GM23248 (cell line): ENCODE results near the gene ADNP2. TPM values are rescaled to one million over a fixed set of nuclear protein-coding genes. Genes with fewer than 3 reads are reported as not detected.

Experiments
- DNase-seq: peaks from one replicate; pipeline ENCODE4 v3.0.0-alpha.2; 2015
- H2AFZ ChIP-seq: fragments of 200-600 bp; sonication (generic); 2 replicates; pipeline ENCODE4 v1.6.1; 2016; ENCODE audit warnings: antibody characterized with exemption
- H3F3A ChIP-seq: fragments of 200-600 bp; sonication (generic); 2 replicates; pipeline ENCODE4 v1.6.1; 2016; ENCODE audit warnings: mild to moderate bottlenecking, antibody characterized with exemption, mixed run types; ENCODE audit not compliant: insufficient read depth
- H3K27ac ChIP-seq: fragments of 200-600 bp; sonication (generic); 2 replicates; pipeline ENCODE4 v1.5.1; 2016; ENCODE audit warnings: mild to moderate bottlenecking
- H3K27me3 ChIP-seq: fragments of 200-600 bp; sonication (generic); replicated peaks from 2 replicates; pipeline ENCODE4 v1.6.1; 2016; ENCODE audit warnings: mild to moderate bottlenecking; ENCODE audit not compliant: insufficient read depth
- H3K36me3 ChIP-seq: fragments of 200-600 bp; sonication (generic); 2 replicates; pipeline ENCODE4 v1.6.1; 2016; ENCODE audit warnings: low read depth, mild to moderate bottlenecking
- H3K4me1 ChIP-seq: fragments of 200-600 bp; sonication (generic); 2 replicates; pipeline ENCODE4 v1.6.1; 2016; ENCODE audit warnings: mild to moderate bottlenecking; ENCODE audit not compliant: insufficient read depth
- H3K4me2 ChIP-seq: fragments of 200-600 bp; sonication (generic); one replicate; pipeline ENCODE4 v1.6.1; 2016; ENCODE audit warnings: mild to moderate bottlenecking; ENCODE audit not compliant: unreplicated experiment
- H3K4me3 ChIP-seq: fragments of 200-600 bp; sonication (generic); 2 replicates; pipeline ENCODE4 v1.5.1; 2016; ENCODE audit warnings: mild to moderate bottlenecking
- H3K79me2 ChIP-seq: fragments of 200-600 bp; sonication (generic); 2 replicates; pipeline ENCODE4 v1.6.1; 2016; ENCODE audit warnings: mild to moderate bottlenecking; ENCODE audit not compliant: insufficient read depth
- H3K9ac ChIP-seq: fragments of 200-600 bp; sonication (generic); 2 replicates; pipeline ENCODE4 v1.6.1; 2016; ENCODE audit warnings: mild to moderate bottlenecking
- H3K9me2 ChIP-seq: fragments of 200-600 bp; sonication (generic); 2 replicates; pipeline ENCODE4 v1.6.1; 2016; ENCODE audit warnings: mixed run types, mild to moderate bottlenecking, moderate library complexity; ENCODE audit not compliant: insufficient read depth
- H3K9me3 ChIP-seq: fragments of 200-600 bp; sonication (generic); one replicate; pipeline ENCODE4 v1.6.1; 2017; ENCODE audit warnings: low read depth
- H4K20me1 ChIP-seq: fragments of 200-600 bp; sonication (generic); 2 replicates; pipeline ENCODE4 v1.6.0; 2016; ENCODE audit not compliant: insufficient read depth
- EZH2 ChIP-seq: fragments of 200-600 bp; sonication (generic); IDR thresholded peaks from 2 replicates; pipeline ENCODE4 v1.6.1; 2018; ENCODE audit warnings: antibody characterized with exemption, mild to moderate bottlenecking; ENCODE audit not compliant: insufficient read depth, poor library complexity, severe bottlenecking
- EZH2phosphoT487 ChIP-seq: fragments of 200-600 bp; sonication (generic); IDR thresholded peaks from 2 replicates; pipeline ENCODE4 v1.6.1; 2018; ENCODE audit warnings: antibody characterized with exemption, moderate library complexity, mild to moderate bottlenecking, low read depth; ENCODE audit not compliant: insufficient read depth
- WGBS, 2 experiments: methylation state at CpG; one replicate each; pipeline ENCODE4 v1.1.6; 2015 to 2017; ENCODE audit warnings: low lambda C conversion rate in 2 of 2, low coverage in 1 of 2; ENCODE audit errors: missing lambda C conversion rate in 2 of 2; 5-methylcytosine and 5-hydroxymethylcytosine counted together
- in situ Hi-C: fragments of 300-500 bp; cut with MboI; formaldehyde crosslinking; loops from 2 replicates; pipeline ENCODE4 v1.15.0; 2020
- polyA plus RNA-seq: library from polyadenylated mRNA; unstranded; fragments of >200 nt; fragmentation: Nextera tagmentation; extraction: Ambion mirVana; gene quantifications from 2 replicates; pipeline ENCODE4 v1.2.1, GENCODE V29; 2016
- total RNA-seq: library from RNA; depleted of rRNA; stranded (reverse); fragments of >200 nt; shearing (Covaris generic); gene quantifications from 2 replicates; pipeline ENCODE4 v1.2.3, GENCODE V29; 2014

Gene ADNP2
- total and polyA plus RNA-seq, 2 experiments from 2014 or later = 3.5 to 14.3 TPM

DNA sequence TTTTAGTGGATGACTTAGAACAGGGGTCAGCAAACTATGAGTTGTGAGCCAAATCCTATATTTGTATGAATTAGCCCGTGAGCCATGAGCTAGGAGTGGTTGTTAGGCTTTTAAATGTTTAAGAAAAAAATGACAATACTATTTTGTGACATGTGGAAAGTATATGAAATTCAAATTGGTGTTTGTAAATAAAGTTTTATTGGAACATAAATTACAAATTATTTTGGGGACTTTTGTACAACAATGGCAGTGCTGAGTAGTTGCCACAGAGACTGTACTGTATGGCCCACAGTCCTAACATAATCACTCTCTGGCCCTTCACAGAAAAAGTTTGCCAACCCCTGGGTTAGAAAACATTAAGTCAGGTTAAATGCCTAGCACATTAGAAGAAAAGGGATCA is 26.1 kb downstream of the ADNP2 start:
- no peaks in the 10 kb centered on the region for H4K20me1 ChIP-seq
- H3K9me2 ChIP-seq = no peaks in the 10 kb centered on the region
- in situ Hi-C loops = no loop called here
- no peak for DNase-seq
- TF ChIP-seq EZH2phosphoT487 (no peak), EZH2 (no peak)
- peaks cover 20% of the 10 kb centered on the region for H3K36me3 ChIP-seq
- no peaks in the 10 kb centered on the region for H3F3A ChIP-seq
- no peak overlapping the region for H2AFZ ChIP-seq
- no peaks in the 10 kb centered on the region for H3K27me3 ChIP-seq
- H3K9ac ChIP-seq = no peak overlapping the region
- H3K79me2 ChIP-seq = peaks cover 37% of the 10 kb centered on the region
- WGBS, 2 experiments = 100% methylated on average over 1 of the region's 1 CpG
- no peaks in the 10 kb centered on the region for H3K4me1 ChIP-seq
- no peak overlapping the region for H3K27ac ChIP-seq
- H3K4me2 ChIP-seq = no peak overlapping the region
- H3K9me3 ChIP-seq = no peaks in the 10 kb centered on the region
- no peak overlapping the region for H3K4me3 ChIP-seq

DNA sequence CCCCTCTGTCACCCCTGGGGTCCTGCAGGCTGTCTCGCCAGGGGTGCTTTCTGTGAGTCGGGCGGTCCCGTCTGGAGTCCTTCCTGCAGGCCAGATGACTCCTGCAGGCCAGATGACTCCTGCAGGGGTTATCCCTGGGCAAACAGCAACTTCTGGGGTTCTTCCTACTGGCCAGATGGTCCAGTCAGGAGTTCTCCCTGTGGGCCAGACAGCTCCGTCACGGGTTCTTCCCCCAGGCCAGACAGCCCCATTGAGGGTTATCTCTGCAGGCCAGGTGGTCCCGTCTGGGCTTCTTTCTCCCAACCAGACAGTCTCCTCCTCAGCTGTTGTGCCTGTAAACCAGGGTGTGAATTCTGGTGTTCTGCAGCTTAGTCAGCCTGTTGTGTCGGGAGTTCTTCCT is 27.6 kb downstream of the ADNP2 start:
- Histone ChIP-seq H3K4me2 (no peak overlapping the region), H2AFZ (no peak overlapping the region), H3K9ac (no peak overlapping the region), H3F3A (no peaks in the 10 kb centered on the region), H3K4me3 (no peak overlapping the region), H4K20me1 (no peaks in the 10 kb centered on the region), H3K9me2 (no peaks in the 10 kb centered on the region), H3K4me1 (no peaks in the 10 kb centered on the region), H3K9me3 (no peaks in the 10 kb centered on the region), H3K79me2 (peaks cover 23% of the 10 kb centered on the region), H3K27me3 (no peaks in the 10 kb centered on the region), H3K36me3 (peaks cover 23% of the 10 kb centered on the region), H3K27ac (no peak overlapping the region)
- no peak for DNase-seq
- TF ChIP-seq EZH2 (no peak), EZH2phosphoT487 (no peak)
- in situ Hi-C loops = no loop called here
- WGBS, 2 experiments = 91 to 94% methylated on average over 8 of the region's 8 CpGs

DNA sequence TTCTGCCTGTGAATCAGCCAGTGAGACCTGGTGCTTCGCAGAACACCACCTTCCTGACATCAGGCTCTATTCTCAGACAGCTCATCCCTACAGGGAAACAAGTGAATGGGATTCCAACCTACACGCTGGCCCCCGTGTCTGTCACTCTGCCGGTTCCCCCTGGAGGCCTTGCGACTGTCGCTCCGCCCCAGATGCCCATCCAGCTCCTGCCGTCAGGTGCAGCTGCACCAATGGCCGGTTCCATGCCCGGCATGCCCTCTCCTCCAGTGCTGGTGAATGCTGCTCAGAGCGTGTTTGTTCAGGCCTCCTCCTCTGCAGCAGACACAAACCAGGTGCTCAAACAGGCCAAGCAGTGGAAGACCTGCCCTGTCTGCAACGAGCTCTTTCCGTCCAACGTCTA is 28.1 kb downstream of the ADNP2 start:
- Histone ChIP-seq H3K9me3 (no peaks in the 10 kb centered on the region), H3F3A (no peaks in the 10 kb centered on the region), H3K9ac (no peak overlapping the region), H3K36me3 (peaks cover 23% of the 10 kb centered on the region), H3K4me2 (no peak overlapping the region), H3K27ac (no peak overlapping the region), H3K79me2 (peaks cover 18% of the 10 kb centered on the region), H2AFZ (no peak overlapping the region), H3K9me2 (no peaks in the 10 kb centered on the region), H3K4me3 (no peak overlapping the region), H3K4me1 (no peaks in the 10 kb centered on the region), H4K20me1 (no peaks in the 10 kb centered on the region), H3K27me3 (no peaks in the 10 kb centered on the region)
- in situ Hi-C loops = no loop called here
- 90 to 94% methylated on average over 14 of the region's 14 CpGs for WGBS, 2 experiments
- TF ChIP-seq EZH2 (no peak), EZH2phosphoT487 (no peak)
- no peak for DNase-seq

DNA sequence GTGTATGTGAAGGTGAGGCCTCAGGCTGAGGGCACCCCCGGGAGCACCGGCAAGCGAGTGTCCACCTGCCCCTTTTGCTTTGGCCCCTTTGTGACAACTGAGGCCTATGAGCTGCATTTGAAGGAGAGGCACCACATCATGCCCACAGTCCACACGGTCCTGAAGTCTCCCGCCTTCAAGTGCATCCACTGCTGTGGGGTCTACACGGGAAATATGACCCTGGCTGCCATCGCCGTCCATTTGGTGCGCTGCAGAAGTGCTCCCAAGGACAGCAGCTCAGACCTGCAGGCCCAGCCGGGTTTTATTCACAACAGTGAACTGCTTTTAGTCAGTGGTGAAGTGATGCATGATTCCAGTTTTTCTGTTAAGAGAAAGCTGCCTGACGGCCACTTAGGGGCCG is 28.9 kb downstream of the ADNP2 start:
- no peak for DNase-seq
- H3K9ac ChIP-seq = no peak overlapping the region
- H3K9me3 ChIP-seq = no peaks in the 10 kb centered on the region
- H3K4me2 ChIP-seq = no peak overlapping the region
- H3K27ac ChIP-seq = no peak overlapping the region
- H4K20me1 ChIP-seq = no peaks in the 10 kb centered on the region
- WGBS, 2 experiments = 97 to 98% methylated on average over 12 of the region's 12 CpGs
- peaks cover 10% of the 10 kb centered on the region for H3K79me2 ChIP-seq
- peaks cover 23% of the 10 kb centered on the region for H3K36me3 ChIP-seq
- H3K4me1 ChIP-seq = peaks cover under 1% of the 10 kb centered on the region; the same call in 1 of the 2 replicates
- H3K27me3 ChIP-seq = no peaks in the 10 kb centered on the region
- no peak overlapping the region for H3K4me3 ChIP-seq
- TF ChIP-seq EZH2 (no peak), EZH2phosphoT487 (no peak)
- in situ Hi-C loops = no loop called here
- no peaks in the 10 kb centered on the region for H3K9me2 ChIP-seq
- 0 out of 2 replicates have a peak, but pooled peaks cover 7% of the 10 kb centered on the region for H3F3A ChIP-seq
- no peak overlapping the region for H2AFZ ChIP-seq

DNA sequence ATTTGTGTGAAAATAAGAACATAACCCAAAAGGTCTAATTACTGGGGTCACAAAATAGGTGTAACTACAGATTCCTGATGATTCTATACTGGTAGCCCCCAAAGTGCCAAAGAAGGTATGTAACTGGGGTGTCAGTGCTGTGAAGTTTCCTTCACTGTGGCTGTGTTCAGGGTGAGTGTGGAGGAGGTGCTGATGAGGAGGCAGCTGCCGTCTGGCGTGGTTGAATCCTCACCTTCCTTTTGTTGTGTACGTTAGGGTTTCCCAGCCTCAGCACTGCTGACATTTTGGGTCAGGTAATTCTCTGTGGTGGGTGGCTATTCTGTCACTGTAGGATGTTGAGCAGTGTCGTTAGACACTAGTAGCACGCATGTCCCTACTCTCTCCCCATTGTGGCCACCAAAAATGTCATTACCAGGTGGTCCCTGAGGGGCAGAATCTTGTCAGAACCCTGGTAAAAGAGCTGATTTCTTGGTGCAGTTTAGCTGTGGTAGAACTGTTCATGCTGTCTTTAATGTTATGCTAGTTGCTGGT is 31.5 kb downstream of the ADNP2 start:
- TF ChIP-seq EZH2 (no peak), EZH2phosphoT487 (no peak)
- no peaks in the 10 kb centered on the region for H3K9me2 ChIP-seq
- H3K27me3 ChIP-seq = no peaks in the 10 kb centered on the region
- H3K27ac ChIP-seq = no peak overlapping the region
- DNase-seq = no peak
- H3K9ac ChIP-seq = no peak overlapping the region
- H3K36me3 ChIP-seq = peaks cover 21% of the 10 kb centered on the region
- no peak overlapping the region for H2AFZ ChIP-seq
- H3K4me2 ChIP-seq = no peak overlapping the region
- H3F3A ChIP-seq = peaks cover 14% of the 10 kb centered on the region; the same call in 1 of the 2 replicates
- H3K4me3 ChIP-seq = no peak overlapping the region
- no peaks in the 10 kb centered on the region for H3K79me2 ChIP-seq
- no peaks in the 10 kb centered on the region for H4K20me1 ChIP-seq
- H3K4me1 ChIP-seq = peaks cover 10% of the 10 kb centered on the region; the same call in 1 of the 2 replicates
- in situ Hi-C loops = no loop called here
- no peaks in the 10 kb centered on the region for H3K9me3 ChIP-seq
- WGBS, 2 experiments = 95 to 96% methylated on average over 5 of the region's 5 CpGs
